ENCODE results near the gene CCNF. TPM values are rescaled to one million over a fixed set of nuclear protein-coding genes. Genes with fewer than 3 reads are reported as not detected.

Gene CCNF
- total RNA-seq, 1 experiment from 2014 or later, result 60.8 TPM

GRCh38 chr16:2451851-2452320 is 22.6 kb downstream of the CCNF start:
- ATAC-seq, result no peak
- H3K36me3 ChIP-seq (ENCODE audit: control insufficient read depth in 1 of 2, insufficient read depth in 2 of 2, low read length in 2 of 2), result peaks cover 62 to 75% of the 10 kb centered on the region in 2 experiments
- TF ChIP-seq ZNF274 (IDR thresholded peaks at IDR 0.05; ENCODE audit: low read depth, low read length) (no peak), POLR2A (IDR thresholded peaks at IDR 0.05; ENCODE audit: borderline replicate concordance, extremely low read depth, insufficient read depth, insufficient read length) (no peak), EZH2 (IDR thresholded peaks at IDR 0.05) (no peak), FOSL1 (IDR thresholded peaks at IDR 0.05; ENCODE audit: low read depth) (no peak), POLR2AphosphoS5 (IDR thresholded peaks at IDR 0.05; ENCODE audit: low read depth, low read length) (no peak), YY1 (IDR thresholded peaks at IDR 0.05; ENCODE audit: extremely low read depth, insufficient replicate concordance, low read depth, low read length) (no peak), SRF (IDR thresholded peaks at IDR 0.05; ENCODE audit: low read depth) (no peak), ELF1 (IDR thresholded peaks at IDR 0.05; ENCODE audit: borderline replicate concordance, low read depth) (no peak), TCF7L2 (IDR thresholded peaks at IDR 0.05; ENCODE audit: borderline replicate concordance, extremely low read depth, insufficient read depth, insufficient read length) (no peak), CBX3 (IDR thresholded peaks at IDR 0.05; ENCODE audit: low read depth) (no peak), SP1 (IDR thresholded peaks at IDR 0.05; ENCODE audit: low read depth) (no peak)
- TF ChIP-seq, protein P1, sequence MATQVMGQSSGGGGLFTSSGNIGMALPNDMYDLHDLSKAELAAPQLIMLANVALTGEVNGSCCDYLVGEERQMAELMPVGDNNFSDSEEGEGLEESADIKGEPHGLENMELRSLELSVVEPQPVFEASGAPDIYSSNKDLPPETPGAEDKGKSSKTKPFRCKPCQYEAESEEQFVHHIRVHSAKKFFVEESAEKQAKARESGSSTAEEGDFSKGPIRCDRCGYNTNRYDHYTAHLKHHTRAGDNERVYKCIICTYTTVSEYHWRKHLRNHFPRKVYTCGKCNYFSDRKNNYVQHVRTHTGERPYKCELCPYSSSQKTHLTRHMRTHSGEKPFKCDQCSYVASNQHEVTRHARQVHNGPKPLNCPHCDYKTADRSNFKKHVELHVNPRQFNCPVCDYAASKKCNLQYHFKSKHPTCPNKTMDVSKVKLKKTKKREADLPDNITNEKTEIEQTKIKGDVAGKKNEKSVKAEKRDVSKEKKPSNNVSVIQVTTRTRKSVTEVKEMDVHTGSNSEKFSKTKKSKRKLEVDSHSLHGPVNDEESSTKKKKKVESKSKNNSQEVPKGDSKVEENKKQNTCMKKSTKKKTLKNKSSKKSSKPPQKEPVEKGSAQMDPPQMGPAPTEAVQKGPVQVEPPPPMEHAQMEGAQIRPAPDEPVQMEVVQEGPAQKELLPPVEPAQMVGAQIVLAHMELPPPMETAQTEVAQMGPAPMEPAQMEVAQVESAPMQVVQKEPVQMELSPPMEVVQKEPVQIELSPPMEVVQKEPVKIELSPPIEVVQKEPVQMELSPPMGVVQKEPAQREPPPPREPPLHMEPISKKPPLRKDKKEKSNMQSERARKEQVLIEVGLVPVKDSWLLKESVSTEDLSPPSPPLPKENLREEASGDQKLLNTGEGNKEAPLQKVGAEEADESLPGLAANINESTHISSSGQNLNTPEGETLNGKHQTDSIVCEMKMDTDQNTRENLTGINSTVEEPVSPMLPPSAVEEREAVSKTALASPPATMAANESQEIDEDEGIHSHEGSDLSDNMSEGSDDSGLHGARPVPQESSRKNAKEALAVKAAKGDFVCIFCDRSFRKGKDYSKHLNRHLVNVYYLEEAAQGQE (IDR thresholded peaks at IDR 0.05; ENCODE audit: low read depth), result no peak
- TF ChIP-seq, protein P2, sequence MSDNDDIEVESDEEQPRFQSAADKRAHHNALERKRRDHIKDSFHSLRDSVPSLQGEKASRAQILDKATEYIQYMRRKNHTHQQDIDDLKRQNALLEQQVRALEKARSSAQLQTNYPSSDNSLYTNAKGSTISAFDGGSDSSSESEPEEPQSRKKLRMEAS (IDR thresholded peaks at IDR 0.05), result no peak
- ChIA-PET POLR2A (no interaction called here), CTCF (no interaction called here), RAD21 (ENCODE audit: low non-redundant PET in 1 of 2, low total read pairs in 2 of 2, uncharacterized antibody in 2 of 2, unreplicated experiment in 2 of 2) (no interaction called here)
- intact Hi-C loops (cut with micrococcal nuclease), result no loop called here
- BruUV-seq (replicated peaks), result no TSS peak
- H3K27ac ChIP-seq (ENCODE audit: low read depth, low read length), result no peak overlapping the region
- no peak overlapping the region for H3K4me3 ChIP-seq (replicated peaks in 1 of 2; ENCODE audit: low read depth in 1 of 2, low read length in 2 of 2)
- no peaks in the 10 kb centered on the region for H3K9me3 ChIP-seq (ENCODE audit: control insufficient read depth in 1 of 2, insufficient read depth in 1 of 2, low read depth in 1 of 2, low read length in 2 of 2)
- no peaks in the 10 kb centered on the region for H3K27me3 ChIP-seq (ENCODE audit: insufficient read depth, low read length)
- H3K9me2 ChIP-seq (ENCODE audit: insufficient read depth), result no peaks in the 10 kb centered on the region
- DNase-seq (ENCODE audit: low read depth, low spot score), result no peak
- no peak overlapping the region for H3K4me2 ChIP-seq (ENCODE audit: low read length)
- H2AFZ ChIP-seq (ENCODE audit: low read depth, low read length, poor library complexity, severe bottlenecking), result no peak overlapping the region
- no peaks in the 10 kb centered on the region for H4K20me1 ChIP-seq (ENCODE audit: insufficient read depth)
- H3K79me2 ChIP-seq (ENCODE audit: insufficient read depth, low read length), result peaks cover 8% of the 10 kb centered on the region
- no peak overlapping the region for H3K9ac ChIP-seq (ENCODE audit: low read length)
- H3K4me1 ChIP-seq (ENCODE audit: control insufficient read depth in 1 of 2, insufficient read depth in 2 of 2, low read length in 2 of 2), result no peaks in the 10 kb centered on the region
